ENCODE data around the gene SOS2.

The SOS2 gene

GRCh38 chr14:50113381-50114035 is 117.9 kb downstream of the SOS2 start:
- peak; percentile 41 to 57 for DNase-seq

- DNase-seq: no peak
Measured at GRCh38 chr14:50110323-50111037, 120.9 kb downstream of the SOS2 start.

GRCh38 chr14:50109342-50109741 is 122.0 kb downstream of the SOS2 start:
- DNase-seq: no peak

- no peak for DNase-seq
Measured at GRCh38 chr14:50107850-50108249, 123.5 kb downstream of the SOS2 start.

- no peak for DNase-seq
Measured at GRCh38 chr14:50106178-50106577, 125.2 kb downstream of the SOS2 start.

- no peak for DNase-seq
Measured at GRCh38 chr14:50103558-50103957, 127.8 kb downstream of the SOS2 start.

- no peak for DNase-seq
Measured at GRCh38 chr14:50101417-50101816, 130.0 kb downstream of the SOS2 start.

GRCh38 chr14:50100805-50101204 is 130.6 kb downstream of the SOS2 start:
- DNase-seq: no peak

GRCh38 chr14:50099335-50099734 is 132.0 kb downstream of the SOS2 start:
- DNase-seq: no peak

GRCh38 chr14:50095895-50096294 is 135.5 kb downstream of the SOS2 start:
- peak in 1 of 2 donors; percentile 74 for DNase-seq

- no peak for DNase-seq
Measured at GRCh38 chr14:50094056-50094755, 137.2 kb downstream of the SOS2 start.

- no peak for DNase-seq
Measured at GRCh38 chr14:50093496-50093895, 137.9 kb downstream of the SOS2 start.

GRCh38 chr14:50092006-50092555 is 139.3 kb downstream of the SOS2 start:
- DNase-seq: no peak

- DNase-seq: no peak
Measured at GRCh38 chr14:50091240-50091913, 140.0 kb downstream of the SOS2 start.

GRCh38 chr14:50089208-50089607 is 142.2 kb downstream of the SOS2 start:
- DNase-seq: no peak

GRCh38 chr14:50088731-50089130 is 142.6 kb downstream of the SOS2 start:
- DNase-seq: no peak

GRCh38 chr14:50088117-50088515 is 143.3 kb downstream of the SOS2 start:
- no peak for DNase-seq

- peak in 1 of 2 donors; percentile 54 for DNase-seq
Measured at GRCh38 chr14:50087341-50088116, 143.8 kb downstream of the SOS2 start.

- DNase-seq: no peak
Measured at GRCh38 chr14:50086321-50086711, 145.1 kb downstream of the SOS2 start.

- peak; percentile 54 to 60 for DNase-seq
Measured at GRCh38 chr14:50085570-50086320, 145.6 kb downstream of the SOS2 start.

GRCh38 chr14:50084666-50085065 is 146.7 kb downstream of the SOS2 start:
- DNase-seq: no peak

Measured in CD4-positive, alpha-beta T cell treated with Interleukin-4 for 1 hour (primary cell).